IPS DF 6.9 (cell line): ENCODE measurements around the gene NUP93.
A peak's percentile ranks its signal among the peaks of the same experiment; 100 is the strongest.
"Not testable (repeated sequence)": the region's sequence is repeated elsewhere in the genome, so short reads cannot be mapped to it uniquely, and the experiment has no call there.

Source experiments
- DNase-seq: peaks from one replicate; pipeline ENCODE4 v3.0.0-alpha.2; 2013; ENCODE audit warnings: low read depth, low spot score
- H3K27ac ChIP-seq: one replicate; pipeline ENCODE4 v1.5.1; 2013; ENCODE audit warnings: low read length, control low read depth
- H3K27me3 ChIP-seq: 2 replicates; pipeline ENCODE4 v1.6.1; 2013; ENCODE audit warnings: mild to moderate bottlenecking, low read length; ENCODE audit not compliant: control insufficient read depth, insufficient read depth
- H3K36me3 ChIP-seq: 2 replicates; pipeline ENCODE4 v1.6.1; 2013; ENCODE audit warnings: low read length; ENCODE audit not compliant: control insufficient read depth, insufficient read depth
- H3K4me1 ChIP-seq: 2 replicates; pipeline ENCODE4 v1.6.1; 2013; ENCODE audit warnings: low read length; ENCODE audit not compliant: control insufficient read depth, insufficient read depth
- H3K4me3 ChIP-seq: 2 replicates; pipeline ENCODE4 v1.5.1; 2013; ENCODE audit warnings: mild to moderate bottlenecking, low read length
- H3K9me3 ChIP-seq: 2 replicates; pipeline ENCODE4 v1.6.1; 2013; ENCODE audit warnings: low read length, inconsistent platforms; ENCODE audit not compliant: control insufficient read depth, insufficient read depth
- WGBS: extraction: QIAGEN DNeasy Blood & Tissue Kit; methylation state at CpG from one replicate; pipeline ENCODE4 v1.1.7; 2013; ENCODE audit warnings: mixed read lengths, missing lambda C conversion rate; ENCODE audit not compliant: insufficient read length, insufficient coverage; 5-methylcytosine and 5-hydroxymethylcytosine counted together

The NUP93 gene

DNA sequence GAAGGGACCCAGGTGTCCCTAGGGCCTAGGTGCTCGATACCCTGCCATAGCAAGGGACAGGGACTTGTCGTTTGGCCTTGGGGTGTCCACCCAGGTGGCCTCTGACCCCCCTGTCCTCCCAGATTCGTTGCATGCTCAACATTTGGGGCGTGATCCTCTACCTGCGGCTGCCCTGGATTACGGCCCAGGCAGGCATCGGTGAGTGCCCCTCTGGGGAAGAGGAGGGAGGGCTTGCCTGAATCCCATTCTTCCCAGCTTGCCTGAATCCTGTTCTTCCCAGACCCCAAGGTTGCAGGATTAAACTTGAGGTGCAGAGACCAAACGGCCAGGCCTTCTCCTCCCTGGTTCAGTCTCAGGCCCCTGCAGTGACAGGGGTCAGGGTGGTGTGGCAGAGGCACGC, 138.2 kb downstream of the NUP93 start:
- DNase-seq: no peak
- Histone ChIP-seq H3K4me1 (peaks cover 3% of the 10 kb centered on the region; the same call in 1 of the 2 replicates), H3K4me3 (no peak overlapping the region), H3K9me3 (no peaks in the 10 kb centered on the region), H3K27me3 (no peaks in the 10 kb centered on the region), H3K36me3 (no peaks in the 10 kb centered on the region), H3K27ac (no peak overlapping the region)
- no CpG with 5 or more reads among the region's 9 CpGs for WGBS

DNA sequence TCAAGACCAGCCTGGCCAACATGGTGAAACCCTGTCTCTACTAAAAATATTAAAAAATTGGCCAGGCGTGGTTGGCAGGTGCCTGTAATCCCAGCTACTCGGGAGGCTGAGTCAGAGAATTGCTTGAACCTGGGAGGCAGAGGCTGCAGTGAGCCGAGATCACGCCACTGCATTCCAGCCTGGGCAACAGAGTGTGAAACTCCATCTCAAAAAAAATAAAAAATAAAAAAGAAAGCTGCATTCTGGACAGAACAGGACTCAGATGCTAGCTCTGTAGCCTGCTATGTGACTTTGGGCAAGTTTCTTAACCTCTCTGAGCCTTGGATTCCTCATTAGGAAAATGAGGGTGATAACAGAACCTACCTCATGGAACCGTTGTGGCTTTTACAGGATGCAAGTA, 138.8 kb downstream of the NUP93 start:
- H3K27me3 ChIP-seq, H3K27ac ChIP-seq, DNase-seq, H3K4me1 ChIP-seq, H3K36me3 ChIP-seq, H3K4me3 ChIP-seq, H3K9me3 ChIP-seq: not testable (repeated sequence)
- no CpG with 5 or more reads among the region's 5 CpGs for WGBS

DNA sequence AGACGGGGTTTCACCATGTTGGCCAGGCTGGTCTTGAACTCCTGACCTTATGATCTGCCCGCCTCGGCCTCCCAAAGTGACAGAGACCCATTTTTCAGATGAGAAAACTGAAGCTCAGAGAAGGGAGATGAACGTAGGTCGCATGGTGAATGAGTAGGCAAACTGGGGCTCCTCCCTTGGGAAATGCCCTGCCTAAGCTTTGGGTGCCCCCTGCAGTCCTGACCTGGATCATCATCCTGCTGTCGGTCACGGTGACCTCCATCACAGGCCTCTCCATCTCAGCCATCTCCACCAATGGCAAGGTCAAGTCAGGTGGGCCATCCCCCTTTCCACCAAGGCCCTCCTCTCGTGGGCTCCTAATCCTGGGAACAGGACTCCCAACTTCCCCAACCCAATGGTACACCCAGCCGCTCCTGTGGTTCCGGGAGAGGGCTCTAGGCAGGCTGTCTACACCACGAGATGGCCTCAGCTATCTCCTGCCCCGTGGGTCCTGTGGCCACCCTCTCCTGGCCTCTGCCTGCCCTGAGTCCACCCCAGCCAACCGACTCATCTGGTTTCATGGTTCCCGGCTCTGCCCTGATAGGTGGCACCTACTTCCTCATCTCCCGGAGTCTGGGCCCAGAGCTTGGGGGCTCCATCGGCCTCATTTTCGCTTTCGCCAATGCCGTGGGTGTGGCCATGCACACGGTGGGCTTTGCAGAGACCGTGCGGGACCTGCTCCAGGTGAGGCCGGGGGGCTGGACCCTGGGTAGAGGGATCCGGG, 139.8 kb downstream of the NUP93 start:
- Histone ChIP-seq H3K4me1 (peaks cover 3% of the 10 kb centered on the region; the same call in 1 of the 2 replicates), H3K4me3 (no peak overlapping the region), H3K9me3 (no peaks in the 10 kb centered on the region), H3K27me3 (no peaks in the 10 kb centered on the region), H3K36me3 (no peaks in the 10 kb centered on the region), H3K27ac (no peak overlapping the region)
- peak; percentile 41 for DNase-seq
- no CpG with 5 or more reads among the region's 24 CpGs for WGBS

DNA sequence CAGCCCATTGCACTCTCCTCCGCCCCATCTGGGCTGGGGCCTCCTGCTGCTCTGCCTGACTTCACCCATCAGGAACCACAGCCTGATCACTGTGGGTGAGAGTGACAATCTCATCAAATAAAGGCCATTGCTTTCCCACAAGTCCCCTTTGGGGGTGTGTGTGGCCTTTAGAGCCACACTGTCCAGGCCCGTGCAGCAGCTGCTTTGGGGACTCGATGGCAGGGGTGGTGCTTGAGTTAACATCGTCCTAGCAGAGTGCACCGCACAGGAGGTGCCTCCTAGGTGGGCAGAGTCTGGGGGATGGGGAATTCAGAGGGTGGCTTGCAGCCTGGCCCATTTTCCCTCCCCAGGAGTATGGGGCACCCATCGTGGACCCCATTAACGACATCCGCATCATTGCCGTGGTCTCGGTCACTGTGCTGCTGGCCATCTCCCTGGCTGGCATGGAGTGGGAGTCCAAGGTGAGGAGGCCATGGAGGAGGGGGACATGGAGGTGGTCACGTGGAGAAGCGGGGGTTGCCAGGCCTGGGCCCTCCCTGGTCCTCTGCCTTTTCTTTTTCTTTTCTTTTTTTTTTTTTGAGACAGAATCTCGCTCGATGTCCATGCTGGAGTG, 140.5 kb downstream of the NUP93 start:
- H3K27ac ChIP-seq: no peak overlapping the region
- H3K4me3 ChIP-seq: no peak overlapping the region
- peaks cover 3% of the 10 kb centered on the region; the same call in 1 of the 2 replicates for H3K4me1 ChIP-seq
- no peaks in the 10 kb centered on the region for H3K36me3 ChIP-seq
- no peaks in the 10 kb centered on the region for H3K9me3 ChIP-seq
- WGBS: no CpG with 5 or more reads among the region's 14 CpGs
- H3K27me3 ChIP-seq: no peaks in the 10 kb centered on the region
- no peak for DNase-seq

DNA sequence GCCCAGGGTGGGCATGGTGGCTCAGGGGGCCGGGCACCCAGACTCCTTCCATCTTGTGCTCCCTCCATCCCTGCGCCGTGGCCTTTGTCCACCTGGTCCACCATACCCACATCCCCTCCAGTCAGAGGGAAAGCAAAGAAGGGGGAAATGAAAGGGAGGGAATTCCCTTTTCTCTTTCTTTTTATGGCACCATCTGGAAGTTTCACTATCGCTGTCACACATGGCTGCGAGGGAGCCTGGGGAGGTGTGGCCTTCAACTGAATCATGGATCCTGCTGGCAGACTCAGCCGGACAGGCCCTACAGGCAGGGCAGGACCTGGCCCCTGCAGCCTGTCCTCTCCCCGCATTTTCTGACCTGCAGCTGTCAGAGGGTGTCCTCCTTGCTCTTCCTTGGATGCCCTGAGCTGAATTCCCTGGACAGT, 141.3 kb downstream of the NUP93 start:
- H3K27ac ChIP-seq: no peak overlapping the region

DNA sequence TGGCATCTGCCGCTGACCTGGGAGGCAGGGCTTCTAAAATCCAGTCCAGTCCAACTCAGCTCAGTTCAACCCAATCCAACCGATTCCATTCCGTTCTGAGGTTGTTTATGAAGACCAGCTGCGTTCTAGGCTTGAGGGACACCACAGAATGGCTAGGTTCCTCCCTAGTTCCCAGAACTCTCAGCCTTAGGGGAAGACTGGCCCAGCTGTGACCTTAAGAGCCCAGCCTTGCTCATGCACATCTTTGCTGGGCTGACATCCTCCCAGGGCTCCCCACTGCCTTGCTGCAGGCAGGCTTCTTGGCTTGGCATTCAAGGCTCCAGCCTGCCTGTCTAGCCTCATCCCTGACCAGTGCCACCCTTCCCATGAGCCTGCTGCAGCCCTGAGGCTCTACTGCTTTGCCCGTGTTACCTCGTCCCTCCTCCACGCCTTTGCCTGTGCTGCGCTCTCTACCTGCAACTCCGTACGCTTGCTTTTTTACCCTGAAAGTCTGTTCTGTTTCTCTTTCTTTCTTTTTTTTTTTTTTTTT, 143.0 kb downstream of the NUP93 start:
- DNase-seq: no peak

More for the DNA sequence above, 141.3 kb downstream of the NUP93 start:
- Histone ChIP-seq H3K9me3 (no peaks in the 10 kb centered on the region), H3K4me3 (no peak overlapping the region), H3K4me1 (peaks cover 3% of the 10 kb centered on the region; the same call in 1 of the 2 replicates), H3K36me3 (no peaks in the 10 kb centered on the region), H3K27me3 (no peaks in the 10 kb centered on the region)
- no CpG with 5 or more reads among the region's 7 CpGs for WGBS
- DNase-seq: no peak

DNA sequence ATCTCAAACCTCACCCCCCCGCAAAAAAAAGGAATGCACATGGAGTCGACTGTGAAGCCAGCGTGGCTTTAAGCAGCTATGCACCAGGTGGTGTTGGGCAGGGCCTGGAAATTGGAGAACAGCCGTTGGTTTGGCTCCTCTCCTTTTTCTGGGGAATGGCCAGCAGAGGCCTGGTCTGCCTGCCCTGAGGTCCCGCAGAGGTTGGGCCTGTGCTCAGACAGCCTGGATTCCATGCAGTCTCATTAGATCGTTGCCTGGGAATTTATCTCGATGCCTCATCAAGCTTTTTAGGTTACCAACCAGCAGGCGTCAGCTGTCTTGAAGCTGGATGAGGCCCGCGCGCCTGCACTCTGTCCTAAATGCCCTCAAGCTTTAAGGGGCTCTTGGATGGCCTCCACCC, 144.9 kb downstream of the NUP93 start:
- no peaks in the 10 kb centered on the region for H3K9me3 ChIP-seq
- no peak overlapping the region for H3K27ac ChIP-seq
- no CpG with 5 or more reads among the region's 11 CpGs for WGBS
- no peak for DNase-seq
- H3K36me3 ChIP-seq: no peaks in the 10 kb centered on the region
- H3K4me1 ChIP-seq: no peaks in the 10 kb centered on the region
- H3K27me3 ChIP-seq: no peaks in the 10 kb centered on the region
- H3K4me3 ChIP-seq: no peak overlapping the region

More for the DNA sequence above, 143.0 kb downstream of the NUP93 start:
- Histone ChIP-seq H3K27ac (no peak overlapping the region), H3K9me3 (no peaks in the 10 kb centered on the region), H3K4me3 (no peak overlapping the region), H3K4me1 (no peaks in the 10 kb centered on the region), H3K36me3 (no peaks in the 10 kb centered on the region), H3K27me3 (no peaks in the 10 kb centered on the region)
- WGBS: no CpG with 5 or more reads among the region's 10 CpGs

DNA sequence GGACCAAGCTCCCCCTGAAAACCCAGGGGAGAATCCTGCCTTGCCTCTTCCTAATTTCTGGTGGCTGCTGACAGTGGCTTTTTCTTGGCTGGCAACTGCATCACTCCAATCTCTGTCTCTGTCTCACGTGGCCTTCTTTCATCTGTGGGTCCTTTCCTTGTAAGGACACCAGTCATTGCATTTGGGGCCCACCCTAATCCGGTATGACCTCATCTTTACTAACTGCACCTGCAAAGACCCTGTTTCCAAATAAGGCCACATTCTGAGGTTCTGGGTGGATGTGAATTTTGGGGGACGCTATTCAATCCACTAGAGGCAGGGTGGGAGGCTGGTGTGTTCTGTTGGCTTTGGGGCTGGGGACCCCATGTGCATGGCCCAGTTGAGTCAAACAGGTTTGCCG, 146.1 kb downstream of the NUP93 start:
- no peaks in the 10 kb centered on the region for H3K4me1 ChIP-seq
- H3K4me3 ChIP-seq: no peak overlapping the region
- H3K36me3 ChIP-seq: no peaks in the 10 kb centered on the region
- DNase-seq: no peak
- H3K27me3 ChIP-seq: no peaks in the 10 kb centered on the region
- no peak overlapping the region for H3K27ac ChIP-seq
- WGBS: no CpG with 5 or more reads among the region's 4 CpGs
- H3K9me3 ChIP-seq: no peaks in the 10 kb centered on the region

DNA sequence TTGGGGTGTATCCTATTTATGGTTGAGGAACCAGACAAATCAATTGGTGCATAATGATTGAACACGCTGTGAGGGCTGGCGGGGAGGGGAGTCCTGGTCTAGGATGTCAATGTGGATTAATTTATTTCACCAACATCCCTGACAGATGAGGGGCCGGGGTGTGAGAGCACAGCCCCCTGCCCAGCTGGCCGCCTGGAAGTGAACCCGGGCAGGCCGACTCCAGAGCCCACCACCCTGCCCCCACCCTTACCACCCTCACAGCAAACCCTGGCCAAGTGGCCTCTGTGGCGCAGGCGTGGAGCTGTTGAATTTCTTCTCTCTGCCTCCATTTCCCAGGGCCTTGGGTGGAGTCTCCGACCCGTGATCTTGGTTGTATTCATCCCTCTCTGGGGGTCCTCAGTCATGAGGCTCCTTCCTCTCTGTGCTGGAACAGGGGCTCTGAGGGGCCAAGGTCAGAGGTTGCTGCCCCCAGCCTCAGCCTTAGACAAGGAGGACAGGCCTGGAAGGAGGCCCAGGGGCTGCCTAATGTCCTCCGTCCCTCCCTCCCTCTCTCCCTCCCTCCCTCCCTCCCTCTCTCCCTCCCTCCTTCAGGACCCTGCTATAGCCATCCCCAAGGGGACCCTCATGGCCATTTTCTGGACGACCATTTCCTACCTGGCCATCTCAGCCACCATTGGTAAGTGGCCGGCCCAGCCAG, 147.7 kb downstream of the NUP93 start:
- no peak overlapping the region for H3K27ac ChIP-seq
- WGBS: no CpG with 5 or more reads among the region's 13 CpGs
- H3K36me3 ChIP-seq: no peaks in the 10 kb centered on the region

DNA sequence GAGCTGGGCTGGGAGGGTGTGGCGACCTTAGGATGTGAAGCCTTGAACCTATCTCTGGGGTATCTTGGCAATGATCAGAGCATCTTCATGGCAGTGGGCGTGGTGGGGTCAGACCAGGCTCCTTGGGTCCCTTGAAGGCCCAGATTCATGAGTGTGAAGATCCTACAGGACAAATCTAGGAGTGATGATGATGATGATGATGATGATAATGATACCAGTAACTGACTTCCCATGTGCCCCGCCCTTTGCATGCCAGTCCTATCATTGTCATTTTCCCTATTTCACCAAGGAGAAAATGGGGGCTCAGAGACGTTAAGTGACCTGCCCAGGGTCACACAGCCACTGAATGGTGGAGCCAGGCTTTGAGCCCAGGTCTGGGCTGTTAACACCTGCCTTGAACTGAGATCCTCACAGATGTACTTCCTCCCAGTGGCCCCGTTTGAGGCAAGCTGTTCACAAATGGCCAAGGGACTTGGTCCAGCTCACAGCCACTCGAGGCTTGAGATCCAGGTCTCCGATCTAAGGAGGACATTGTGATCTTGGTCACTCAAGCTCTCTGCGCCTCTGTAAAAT, 148.4 kb downstream of the NUP93 start:
- WGBS: no CpG with 5 or more reads among the region's 8 CpGs
- Histone ChIP-seq H3K27me3 (no peaks in the 10 kb centered on the region), H3K4me1 (no peaks in the 10 kb centered on the region), H3K27ac (no peak overlapping the region), H3K36me3 (no peaks in the 10 kb centered on the region), H3K9me3 (no peaks in the 10 kb centered on the region), H3K4me3 (no peak overlapping the region)
- DNase-seq: no peak

More for the DNA sequence above, 147.7 kb downstream of the NUP93 start:
- no peaks in the 10 kb centered on the region for H3K4me1 ChIP-seq
- no peaks in the 10 kb centered on the region for H3K27me3 ChIP-seq
- H3K4me3 ChIP-seq: no peak overlapping the region
- DNase-seq: no peak
- H3K9me3 ChIP-seq: no peaks in the 10 kb centered on the region
